GM19455 (cell line): Measurements from ENCODE around the gene PTPRN.
"Not testable (repeated sequence)": the region's sequence is repeated elsewhere in the genome, so short reads cannot be mapped to it uniquely, and the experiment has no call there.

Experiments
- ATAC-seq: cut with Tn5 transposase; IDR thresholded peaks from one replicate; pipeline ENCODE4 v1.9.1; 2021; ENCODE audit not compliant: unreplicated experiment

PTPRN gene

GRCh38 chr2:219287580-219288265, 21.5 kb downstream of the PTPRN start:
- ATAC-seq: no peak

DNA sequence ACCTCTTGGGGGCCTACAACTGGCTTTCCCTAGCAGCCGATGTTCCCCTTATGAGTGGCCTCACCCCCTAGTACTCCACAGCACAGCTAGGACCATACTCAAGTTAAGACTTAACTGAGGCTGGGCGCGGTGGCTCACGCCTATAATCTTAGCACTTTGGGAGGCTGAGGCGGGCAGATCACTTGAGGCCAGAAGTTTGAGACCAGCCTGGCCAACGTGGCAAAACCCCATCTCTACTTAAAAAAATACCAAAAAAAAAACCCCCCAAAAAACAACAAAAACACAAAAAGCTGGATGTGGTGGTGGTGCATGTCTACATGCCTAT, 22.1 kb downstream of the PTPRN start:
- ATAC-seq: not testable (repeated sequence)

DNA sequence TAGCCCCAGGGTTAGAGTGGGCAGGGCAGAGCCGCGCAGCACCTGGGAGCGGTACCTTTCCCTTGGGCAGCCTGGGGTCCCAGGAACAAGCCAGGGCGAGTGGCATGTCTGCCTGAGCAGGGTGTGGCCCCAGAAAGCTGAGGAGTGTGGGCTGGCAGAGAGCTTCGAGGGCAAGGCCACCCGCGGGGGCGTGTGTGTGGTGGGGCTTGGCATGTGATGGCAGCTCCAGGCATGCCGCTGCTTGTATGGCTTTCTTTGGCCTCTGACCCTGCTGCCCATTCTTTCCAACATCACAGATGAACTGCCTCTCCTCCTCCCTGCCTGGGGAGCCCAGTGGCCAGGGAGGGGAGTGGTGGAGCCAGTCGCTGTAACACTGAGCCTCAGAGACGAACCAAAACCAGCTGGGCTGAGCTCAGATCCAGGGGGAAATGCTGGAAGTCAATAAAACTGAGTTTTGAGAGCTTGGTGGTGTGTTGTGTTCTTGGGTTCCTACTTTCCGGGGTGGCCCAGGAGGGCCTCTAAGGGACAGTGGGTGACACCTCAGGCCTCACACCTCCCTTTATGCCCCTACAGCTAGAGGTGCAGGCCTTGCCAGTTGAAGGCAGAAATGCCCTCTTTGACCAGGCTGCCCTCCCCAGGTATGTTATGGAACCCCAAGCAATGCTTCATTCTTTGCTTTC, 22.6 kb downstream of the PTPRN start:
- no peak for ATAC-seq

DNA sequence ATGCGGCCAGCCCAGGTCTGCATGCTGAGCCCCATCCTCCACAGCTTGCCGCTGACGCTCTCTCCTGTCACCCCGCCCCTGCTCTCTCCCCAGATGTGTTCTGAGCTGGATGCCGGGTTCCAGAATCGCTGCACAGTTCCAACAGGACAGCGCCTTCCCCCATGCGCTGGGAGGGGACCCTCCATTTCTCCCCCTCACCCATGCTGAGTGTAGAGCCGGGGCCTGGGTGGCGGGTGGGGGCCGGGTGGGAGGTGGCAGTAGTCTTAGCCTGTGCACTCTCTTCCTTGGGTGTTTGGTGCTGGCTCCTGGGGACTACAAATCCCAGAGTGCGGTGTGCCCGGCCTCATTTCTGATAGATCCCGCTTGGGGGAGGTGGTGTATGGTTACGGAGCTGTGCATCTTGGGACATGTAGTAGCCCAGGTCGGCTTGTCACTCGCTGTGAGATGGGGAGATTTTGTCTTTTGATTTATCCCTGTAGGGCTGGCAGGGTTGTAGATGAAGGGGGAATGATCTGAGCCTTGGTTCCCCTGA, 23.2 kb downstream of the PTPRN start:
- ATAC-seq: no peak

GRCh38 chr2:219285373-219285735, 23.8 kb downstream of the PTPRN start:
- ATAC-seq: no peak

DNA sequence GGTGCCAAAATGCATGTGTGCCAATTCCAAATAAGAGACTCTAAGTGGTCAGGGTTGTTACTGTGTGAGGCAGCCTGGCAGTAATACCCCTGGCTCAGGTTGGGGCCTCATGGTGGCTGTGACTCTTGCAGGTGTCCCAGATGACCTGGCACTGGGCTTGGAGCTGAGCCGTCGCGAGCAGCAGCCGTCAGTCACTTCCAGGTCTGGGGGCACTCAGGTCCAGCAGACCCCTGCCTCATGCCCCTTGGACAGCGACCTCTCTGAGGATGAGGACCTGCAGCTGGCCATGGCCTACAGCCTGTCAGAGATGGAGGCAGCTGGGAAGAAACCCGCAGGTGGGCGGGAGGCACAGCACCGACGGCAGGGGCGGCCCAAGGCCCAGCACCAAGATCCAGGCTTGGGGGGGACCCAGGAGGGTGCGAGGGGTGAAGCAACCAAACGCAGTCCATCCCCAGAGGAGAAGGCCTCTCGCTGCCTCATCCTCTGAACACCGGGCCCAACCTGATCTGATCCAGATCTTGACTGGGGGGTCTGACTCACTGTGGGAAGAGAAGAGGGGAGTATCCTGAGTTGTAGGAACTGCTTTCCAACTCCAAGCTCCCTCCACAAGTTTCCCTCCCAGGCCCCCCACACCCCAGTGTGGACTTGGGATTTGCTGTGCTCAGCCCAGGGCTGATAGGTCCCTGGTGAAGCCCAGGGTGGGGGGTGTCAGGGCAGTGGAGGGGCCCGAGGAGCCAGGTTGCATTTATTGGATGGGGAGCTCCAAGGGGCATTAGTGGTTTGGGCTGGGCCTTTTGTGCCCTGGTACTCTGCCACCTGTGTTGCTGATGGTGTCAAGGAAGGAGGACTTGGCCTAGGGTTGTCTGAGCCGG, 24.5 kb downstream of the PTPRN start:
- no peak for ATAC-seq

DNA sequence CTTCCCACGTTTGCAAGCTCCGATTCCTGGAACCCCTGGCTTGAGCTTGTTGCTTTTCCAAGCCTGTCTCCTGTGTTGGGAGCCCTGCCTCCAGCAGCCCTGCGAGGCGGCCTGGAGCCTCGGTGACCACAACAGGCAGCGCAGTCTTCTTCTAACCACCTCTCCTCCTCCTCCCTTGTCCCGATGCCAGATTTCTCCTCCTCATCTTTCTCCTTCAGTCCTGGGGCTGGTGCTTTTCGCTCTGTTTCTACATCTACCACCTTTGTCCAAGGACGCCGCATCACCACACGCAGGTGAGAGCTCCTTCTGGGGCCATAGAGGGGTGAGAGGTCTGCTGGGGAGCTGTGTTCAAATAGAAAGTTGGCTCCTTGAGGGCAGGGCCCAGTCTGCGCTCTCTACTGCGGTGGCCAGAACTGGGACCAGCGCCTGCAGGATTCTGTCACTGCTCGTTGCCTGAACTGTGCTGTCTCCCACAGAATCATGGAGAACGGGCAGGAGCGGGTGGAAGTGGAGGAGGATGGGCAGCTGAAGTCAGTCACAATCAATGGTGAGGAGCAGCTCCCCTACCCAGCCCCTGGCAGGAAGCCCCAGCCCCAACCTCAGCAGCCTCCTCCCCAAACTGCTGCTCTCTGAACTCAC, 26.1 kb downstream of the PTPRN start:
- no peak for ATAC-seq

DNA sequence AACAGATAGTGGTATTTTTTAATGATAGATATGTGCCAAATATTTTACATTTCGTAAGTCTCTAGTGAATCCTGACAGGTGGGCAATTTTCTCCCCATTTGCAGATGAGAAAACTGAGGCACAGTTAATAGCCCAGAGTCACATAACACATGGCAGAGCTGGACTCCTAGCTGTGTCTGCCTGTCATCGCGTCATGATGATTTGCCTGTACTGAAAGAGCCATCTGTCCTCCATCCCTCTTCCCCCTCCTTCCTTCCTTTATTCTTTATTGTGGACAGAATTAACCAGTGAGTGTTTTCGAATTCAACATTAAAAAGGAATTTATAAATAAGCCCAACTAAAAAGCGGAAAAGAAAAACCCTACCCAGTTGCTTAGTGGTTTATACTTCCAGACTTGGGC, 26.8 kb downstream of the PTPRN start:
- no peak for ATAC-seq

- no peak for ATAC-seq
Observed at GRCh38 chr2:219281588-219281987, 27.6 kb downstream of the PTPRN start.

DNA sequence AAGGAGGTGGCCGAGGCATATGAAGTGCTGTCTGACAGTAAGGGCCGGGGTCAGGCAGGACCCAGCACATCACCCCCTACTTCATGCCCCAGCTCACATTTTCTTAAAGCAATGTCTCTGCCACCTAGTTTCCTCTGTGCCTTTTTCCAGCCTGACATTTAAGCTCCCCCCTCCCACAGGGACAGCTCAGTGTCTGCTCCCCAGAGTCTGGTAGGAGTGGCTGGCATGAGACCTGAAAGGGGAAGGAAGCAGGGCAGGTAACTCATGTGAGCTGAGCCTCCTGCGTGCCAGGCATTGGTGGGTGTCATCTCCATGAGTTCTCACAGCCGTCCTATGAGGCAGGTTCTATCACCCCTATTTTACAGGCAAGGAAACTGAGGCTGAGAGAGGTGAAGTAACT, 28.6 kb downstream of the PTPRN start:
- ATAC-seq: no peak

DNA sequence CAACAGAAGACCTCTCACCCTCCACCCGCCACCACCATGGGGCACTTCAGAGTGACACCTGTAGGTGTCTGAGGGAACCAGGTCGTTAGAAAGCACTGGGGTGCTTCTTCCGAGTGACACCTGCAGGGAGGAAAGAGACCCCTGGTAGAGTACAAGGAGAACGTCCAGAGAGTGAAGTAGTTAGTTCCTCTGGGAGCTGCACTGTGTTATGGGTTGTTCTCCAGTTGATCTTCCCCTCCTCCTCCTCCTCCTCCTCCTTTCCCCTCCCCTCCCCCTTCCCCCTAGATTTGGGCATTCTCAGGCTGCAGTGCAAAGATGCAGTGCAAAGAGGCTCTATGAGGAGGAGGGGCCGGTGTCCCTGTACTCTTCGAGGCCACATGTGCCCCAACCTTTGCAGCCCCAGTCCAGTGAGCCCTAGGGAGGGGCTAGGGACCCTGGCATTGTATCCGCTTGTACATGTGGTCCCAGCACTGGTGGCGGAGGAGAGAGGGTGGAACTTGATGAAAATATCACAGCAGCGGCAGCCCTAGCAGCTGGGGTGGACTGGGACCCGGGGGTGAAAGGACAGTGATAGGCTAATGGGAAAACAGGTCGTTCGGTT, 29.2 kb downstream of the PTPRN start:
- ATAC-seq: no peak

DNA sequence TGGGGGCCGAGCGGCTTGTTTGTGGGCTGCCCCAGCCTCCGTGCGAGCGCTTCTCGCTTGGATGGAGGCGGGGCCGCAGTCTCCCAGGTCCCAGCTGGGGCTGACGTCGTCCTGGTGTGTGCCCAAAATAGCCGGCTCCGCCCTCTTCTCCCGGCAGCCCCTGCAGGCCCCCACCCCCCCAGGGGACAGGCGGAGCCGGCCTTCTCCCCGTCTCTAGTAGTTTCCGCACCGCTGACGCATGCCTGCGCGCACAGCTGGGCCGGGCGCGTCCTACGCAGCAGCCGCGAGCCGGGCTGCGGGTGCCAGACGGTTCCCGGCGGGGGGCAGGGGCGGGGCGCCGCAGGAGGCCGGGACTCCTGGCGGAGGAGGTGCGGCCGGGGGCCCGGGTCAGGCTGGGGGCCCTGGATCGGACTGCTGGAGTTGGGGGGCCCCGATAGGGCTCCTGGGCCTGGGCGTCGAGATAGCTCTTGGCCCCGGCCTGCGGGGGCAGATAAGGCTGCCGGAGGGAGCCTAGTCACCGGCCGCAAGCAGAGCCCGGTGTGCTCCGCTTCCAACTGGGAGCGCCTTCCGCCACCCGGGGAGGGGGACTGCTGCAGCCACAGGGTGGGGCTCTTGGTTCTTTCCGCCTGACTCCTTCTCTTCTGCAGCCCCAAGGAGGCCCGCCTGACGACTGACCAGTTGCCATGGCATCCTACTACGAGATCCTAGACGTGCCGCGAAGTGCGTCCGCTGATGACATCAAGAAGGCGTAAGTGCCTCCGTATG, 29.9 kb downstream of the PTPRN start, which contains the start of gene DNAJB2:
DNAJB2 (plus strand) TSS at position 216 of the 765 bp plus-strand sequence; CDS start at position 684, 468 bp downstream.
- ATAC-seq: peak; percentile 81

DNA sequence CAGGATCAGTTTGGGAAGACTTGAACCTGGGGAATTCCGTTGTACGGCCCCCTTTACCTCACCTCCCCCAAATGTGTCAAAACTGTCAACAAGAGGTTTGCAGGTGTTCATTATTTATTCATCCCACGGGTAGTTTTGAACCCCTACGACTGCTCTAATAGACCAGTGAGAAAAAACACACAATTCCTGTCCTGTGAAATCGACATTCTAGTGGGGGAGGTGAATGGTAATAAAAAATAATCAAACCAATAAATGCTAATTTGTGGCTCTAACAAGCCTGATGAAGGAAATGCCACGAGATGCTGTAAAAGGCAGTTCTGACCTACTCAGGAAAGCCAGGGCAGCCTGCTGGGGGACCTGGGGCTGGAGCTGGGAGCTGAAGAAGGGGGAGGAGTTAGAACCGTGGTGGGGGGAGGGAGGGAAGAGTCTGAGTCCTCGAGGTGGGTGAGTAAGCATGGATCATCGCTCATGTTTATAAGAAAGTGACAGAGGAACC, 30.5 kb downstream of the PTPRN start:
- ATAC-seq: no peak

DNA sequence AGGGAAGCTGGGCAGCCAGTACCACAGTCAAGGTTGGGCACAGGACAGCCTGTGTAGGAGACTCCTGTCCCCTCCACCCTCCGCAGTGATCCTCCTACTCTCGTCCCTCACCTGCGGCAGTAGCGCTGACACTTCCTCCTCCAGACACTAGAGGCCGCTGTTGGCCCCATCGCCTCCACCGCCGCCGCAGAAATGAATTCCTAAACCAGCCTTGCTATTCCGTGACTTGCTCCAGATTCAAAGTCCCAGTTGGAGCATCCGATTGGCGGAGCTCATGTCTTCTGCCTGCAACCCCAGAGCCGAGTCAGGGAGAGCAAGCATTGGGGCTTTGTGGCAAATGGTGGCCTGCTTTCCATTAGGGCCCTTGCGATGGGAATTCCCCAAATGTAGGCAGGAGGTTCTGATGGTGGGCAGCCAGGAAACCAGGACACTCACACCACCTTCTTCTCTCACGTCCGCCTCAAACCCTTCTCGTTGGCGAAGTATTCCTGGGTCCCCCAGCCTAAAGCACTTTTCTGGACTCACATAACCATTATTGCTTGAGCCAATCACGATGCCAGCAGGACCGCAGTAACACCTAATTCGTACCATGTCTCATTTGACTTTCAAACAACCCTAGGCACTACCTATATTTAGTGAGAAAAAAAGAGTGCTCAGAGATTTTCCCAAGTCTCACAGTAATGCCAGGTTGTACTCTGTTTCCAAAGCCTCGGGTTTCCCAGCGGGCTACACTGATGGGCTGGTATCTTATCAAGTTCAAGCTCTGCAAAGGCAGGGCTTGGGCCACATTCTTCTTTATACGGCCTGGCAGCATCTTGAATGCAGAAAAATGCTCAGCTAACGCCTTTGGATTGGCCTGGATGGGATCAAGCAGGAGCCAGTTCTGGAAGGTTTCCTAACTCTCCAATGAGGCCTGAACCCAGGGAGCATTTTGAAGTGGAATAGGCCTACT, 31.2 kb downstream of the PTPRN start:
- peak; percentile 33 for ATAC-seq

DNA sequence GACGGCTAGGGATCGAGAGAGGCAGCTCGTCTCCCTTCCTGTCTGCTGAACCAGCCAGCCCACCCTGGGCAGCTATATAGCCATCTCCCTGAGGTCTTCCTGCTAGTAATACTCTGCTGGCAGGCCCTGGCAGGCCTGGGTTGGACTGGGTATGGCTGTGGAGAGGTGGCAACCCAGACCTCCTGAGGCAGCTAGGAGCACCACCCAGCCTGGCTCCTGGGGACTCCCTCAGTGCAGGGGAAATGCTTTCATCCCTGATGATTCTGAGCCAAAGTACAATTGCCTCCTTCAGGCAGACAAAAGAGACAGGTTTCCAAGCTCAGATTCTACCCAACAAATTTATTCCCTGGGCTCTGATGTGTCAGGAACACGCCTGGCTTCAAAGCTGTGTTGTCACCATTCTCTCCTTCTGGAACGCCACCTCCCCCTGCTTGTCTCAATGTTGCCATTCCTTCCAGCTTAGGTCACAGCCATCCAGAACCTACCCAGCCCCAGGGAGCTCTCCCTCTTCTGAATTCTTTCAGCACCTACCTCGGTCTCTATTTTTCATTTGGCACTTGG, 34.8 kb downstream of the PTPRN start:
- ATAC-seq: no peak

DNA sequence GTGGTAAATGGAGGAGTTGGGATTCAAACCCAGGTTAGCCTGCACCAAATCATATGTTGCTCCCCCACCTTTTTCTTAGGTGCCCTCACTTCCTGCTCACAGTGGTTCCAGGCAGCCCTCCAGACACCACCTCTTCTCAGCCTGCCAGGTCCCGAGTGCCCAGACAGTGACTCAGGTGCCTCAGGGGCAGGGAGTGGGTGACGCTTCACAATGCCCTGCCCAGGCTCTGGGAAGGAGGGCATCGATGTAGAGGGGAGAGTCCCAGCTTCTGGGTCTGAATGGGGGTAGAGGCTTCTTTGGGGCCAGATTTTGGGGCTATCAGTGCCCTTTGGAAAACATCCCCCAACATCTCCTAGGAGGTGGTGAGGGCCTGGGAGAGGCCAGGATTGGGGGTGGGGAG, 35.3 kb downstream of the PTPRN start:
- no peak for ATAC-seq

GRCh38 chr2:219272995-219273394, 36.2 kb downstream of the PTPRN start:
- no peak for ATAC-seq

DNA sequence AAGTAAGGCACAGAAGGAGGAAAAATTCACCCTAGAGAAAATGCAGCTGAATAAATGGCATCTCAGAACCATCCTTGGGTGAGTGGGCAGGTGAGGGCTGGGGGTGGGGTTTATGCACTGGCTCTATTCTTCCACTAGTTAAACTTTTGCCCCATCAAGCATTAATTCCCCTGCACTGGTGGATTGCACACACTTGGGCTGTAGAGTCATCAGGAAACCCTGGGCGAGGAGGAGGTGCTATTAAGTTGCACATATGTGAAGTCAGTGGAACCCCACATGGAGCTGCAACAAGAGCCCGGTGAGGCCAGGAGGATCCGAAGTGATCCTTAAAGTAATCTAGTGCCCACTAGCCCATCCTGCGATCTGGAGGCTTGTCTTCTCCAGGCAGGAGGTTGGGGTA, 36.8 kb downstream of the PTPRN start:
- ATAC-seq: no peak
